HG03025 (cell line): Measurements from ENCODE around the gene CPT2.

ENCODE experiments used
- ATAC-seq: cut with Tn5 transposase; IDR thresholded peaks from one replicate; pipeline ENCODE4 v1.9.1; 2021; ENCODE audit warnings: mild to moderate bottlenecking, moderate library complexity; ENCODE audit not compliant: unreplicated experiment, low FRiP score

Gene CPT2

GRCh38 chr1:53196485-53197290 lies at the start of gene CPT2:
Gene CPT2 (plus strand): TSS chr1:53196824. CDS start chr1:53196944, 120 bp downstream.
- peak; percentile 97 for ATAC-seq

DNA sequence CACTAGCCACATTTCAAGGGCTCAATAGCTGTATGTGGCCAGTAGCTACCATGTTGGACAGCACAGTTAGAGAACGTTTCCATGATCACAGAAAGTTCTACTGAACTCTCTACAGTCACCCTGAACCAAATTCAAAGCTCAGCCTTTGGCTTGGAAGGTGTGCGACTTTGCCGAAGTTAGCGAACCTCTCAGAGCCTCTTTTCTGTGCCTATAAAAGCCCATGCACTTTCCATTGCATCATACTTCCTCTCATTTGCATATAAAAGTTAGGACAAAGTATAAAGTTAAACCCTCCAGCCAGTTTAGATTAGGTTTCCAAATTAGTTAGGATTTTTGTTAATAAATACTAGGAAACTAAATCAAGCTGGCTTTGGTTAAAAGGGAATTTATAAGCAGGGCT lies 49.5 kb upstream of the CPT2 start:
- no peak for ATAC-seq

DNA sequence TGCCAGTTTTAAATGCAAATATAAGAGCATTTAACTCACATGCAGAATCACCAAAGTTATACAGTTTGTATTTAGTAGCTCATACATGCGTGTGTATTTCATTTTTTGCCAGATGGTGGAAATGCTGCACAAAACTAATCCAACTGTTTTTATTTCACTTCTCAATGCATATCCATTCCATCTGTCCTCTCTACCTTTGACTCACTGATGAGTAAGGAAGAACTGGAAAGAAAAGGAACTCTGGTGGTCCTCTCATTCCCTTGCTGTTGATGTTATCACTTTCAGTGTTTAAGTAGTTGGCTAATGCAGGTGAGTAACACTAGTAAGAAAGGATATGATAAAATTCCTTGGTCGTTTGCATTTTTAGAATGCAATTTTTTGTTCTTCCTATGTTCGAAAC lies 48.5 kb upstream of the CPT2 start:
- no peak for ATAC-seq

DNA sequence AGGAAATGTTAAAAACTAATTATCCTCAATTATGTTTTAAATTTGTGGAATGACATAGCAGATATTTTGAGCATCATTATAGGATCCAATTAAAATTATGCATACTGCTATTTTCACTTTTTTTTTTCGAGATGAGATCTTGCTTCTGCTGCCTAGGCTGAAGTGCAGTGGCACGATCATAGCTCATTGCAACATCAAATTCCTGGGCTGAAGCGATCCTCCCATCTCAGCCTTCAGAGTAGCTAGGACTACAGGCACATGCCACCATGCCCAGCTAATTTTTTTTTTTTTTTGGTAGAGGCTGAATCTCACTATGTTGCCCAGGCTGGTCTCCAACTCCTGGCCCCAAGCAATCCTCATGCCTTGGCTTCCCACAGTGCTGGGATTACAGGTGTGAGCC lies 42.9 kb upstream of the CPT2 start:
- no peak for ATAC-seq

DNA sequence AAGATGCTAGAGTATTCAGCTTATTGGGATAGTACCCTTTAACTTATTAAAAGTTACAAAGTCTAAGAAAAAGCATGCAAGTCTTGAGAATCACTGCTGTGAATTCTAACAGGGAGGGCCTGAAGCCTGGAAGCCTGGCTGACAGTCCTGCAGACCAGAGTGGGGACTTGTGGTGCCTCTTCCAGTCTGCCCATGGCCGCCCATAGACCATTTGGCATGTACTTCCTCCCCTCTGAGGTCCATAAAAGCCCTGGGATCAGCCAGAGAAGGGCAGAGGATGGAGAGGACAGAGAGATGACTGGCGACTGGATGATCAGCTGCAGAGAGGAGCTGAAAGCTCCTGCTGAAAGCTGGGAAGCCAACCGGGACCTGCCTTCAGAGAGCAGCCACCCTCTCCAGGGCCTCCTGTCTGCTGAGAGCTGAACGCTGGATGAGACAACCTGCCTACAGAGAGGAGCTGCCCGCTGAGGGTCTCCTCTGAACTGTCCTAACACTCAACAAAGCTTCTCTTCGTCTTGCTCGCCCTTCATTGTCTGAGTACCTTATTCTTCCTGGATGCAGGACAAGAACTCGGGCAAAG lies 41.7 kb upstream of the CPT2 start:
- no peak for ATAC-seq

- no peak for ATAC-seq
Measured at GRCh38 chr1:53155534-53155933, 41.1 kb upstream of the CPT2 start.

GRCh38 chr1:53155945-53156344 lies 40.7 kb upstream of the CPT2 start:
- no peak for ATAC-seq

GRCh38 chr1:53156783-53157182 lies 39.8 kb upstream of the CPT2 start:
- no peak for ATAC-seq

GRCh38 chr1:53158900-53159299 lies 37.7 kb upstream of the CPT2 start:
- ATAC-seq: no peak

GRCh38 chr1:53160924-53161378 lies 35.7 kb upstream of the CPT2 start:
- ATAC-seq: no peak

GRCh38 chr1:53162621-53163020 lies 34.0 kb upstream of the CPT2 start:
- ATAC-seq: no peak

GRCh38 chr1:53163291-53163768 lies 33.3 kb upstream of the CPT2 start:
- no peak for ATAC-seq

DNA sequence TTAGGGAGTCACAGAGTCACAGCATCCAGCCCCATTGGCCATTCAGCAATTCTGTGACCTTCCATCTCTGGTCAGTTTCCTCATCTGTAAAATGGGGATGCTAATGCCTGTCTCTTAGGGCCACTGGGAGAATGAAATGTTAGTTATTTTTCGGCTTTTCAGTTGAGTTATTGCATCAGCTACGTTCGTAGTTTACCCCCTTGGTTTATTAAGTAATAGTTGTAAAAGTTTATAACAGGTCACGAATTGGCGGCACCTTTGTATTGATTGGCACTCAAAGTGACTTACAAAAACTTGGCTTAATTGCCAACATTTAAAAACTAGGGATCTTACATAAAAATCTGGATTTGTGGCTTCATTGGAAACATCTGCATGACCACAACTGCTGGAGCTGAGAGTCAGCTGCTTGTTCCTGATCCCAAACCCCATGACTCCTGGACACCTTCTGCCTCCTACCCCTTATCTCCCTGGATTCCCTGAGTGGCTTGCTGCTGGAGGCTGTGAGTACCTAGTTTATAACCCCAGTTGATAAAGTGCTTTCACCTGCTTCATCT lies 31.1 kb upstream of the CPT2 start:
- ATAC-seq: no peak

GRCh38 chr1:53166366-53166765 lies 30.3 kb upstream of the CPT2 start:
- no peak for ATAC-seq

DNA sequence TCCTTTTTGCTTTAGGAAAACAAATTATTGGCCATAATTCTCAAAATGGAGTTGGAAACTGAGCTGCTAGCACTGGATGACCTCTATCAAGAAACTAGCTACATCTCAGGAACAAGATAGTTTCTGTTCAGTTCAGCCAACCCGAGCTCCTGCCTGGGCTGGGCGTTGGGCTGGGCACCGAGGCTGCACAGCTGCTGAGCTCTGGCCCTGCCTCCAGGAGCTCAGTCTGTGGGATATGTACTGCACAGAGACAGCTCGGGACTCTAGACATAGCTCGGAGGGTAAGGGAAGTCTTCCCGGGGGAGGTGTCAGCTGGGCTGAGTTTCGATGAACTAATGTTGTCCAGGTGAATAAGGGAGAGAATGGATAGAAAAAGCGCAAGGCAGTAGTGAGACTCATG lies 29.7 kb upstream of the CPT2 start:
- ATAC-seq: no peak

DNA sequence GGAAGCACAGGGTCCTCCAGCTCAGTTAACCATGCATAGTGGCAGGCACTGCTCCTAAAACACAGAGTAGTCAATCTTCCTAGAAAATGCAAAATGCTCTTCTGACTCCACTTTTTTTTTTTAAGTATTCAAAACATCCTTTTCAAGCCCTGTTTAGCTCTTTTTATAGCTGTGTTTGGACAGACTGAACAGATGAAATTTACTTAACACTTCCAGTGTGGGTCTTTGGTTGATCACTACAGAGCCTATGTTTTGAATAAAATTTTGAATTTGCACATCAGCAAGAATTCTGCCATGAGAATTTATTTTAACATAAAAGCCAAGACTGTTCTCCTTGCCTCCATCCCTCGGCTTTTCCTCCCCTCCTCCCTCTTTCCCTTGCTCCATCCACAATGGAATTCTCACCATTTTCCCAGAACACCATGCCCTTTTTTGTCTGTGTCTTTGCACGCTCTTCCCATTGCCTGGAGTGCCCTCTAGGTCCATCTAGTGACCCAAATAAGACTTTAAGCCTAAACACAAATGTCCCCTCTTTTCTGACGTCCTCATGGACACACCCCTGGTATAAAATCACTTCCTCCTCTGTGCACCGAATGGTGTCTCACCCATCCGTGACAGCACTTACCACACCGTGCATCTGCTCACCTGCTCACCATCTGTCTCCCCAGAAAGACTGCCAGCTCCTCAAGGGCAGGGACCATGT lies 24.0 kb upstream of the CPT2 start:
- ATAC-seq: no peak

DNA sequence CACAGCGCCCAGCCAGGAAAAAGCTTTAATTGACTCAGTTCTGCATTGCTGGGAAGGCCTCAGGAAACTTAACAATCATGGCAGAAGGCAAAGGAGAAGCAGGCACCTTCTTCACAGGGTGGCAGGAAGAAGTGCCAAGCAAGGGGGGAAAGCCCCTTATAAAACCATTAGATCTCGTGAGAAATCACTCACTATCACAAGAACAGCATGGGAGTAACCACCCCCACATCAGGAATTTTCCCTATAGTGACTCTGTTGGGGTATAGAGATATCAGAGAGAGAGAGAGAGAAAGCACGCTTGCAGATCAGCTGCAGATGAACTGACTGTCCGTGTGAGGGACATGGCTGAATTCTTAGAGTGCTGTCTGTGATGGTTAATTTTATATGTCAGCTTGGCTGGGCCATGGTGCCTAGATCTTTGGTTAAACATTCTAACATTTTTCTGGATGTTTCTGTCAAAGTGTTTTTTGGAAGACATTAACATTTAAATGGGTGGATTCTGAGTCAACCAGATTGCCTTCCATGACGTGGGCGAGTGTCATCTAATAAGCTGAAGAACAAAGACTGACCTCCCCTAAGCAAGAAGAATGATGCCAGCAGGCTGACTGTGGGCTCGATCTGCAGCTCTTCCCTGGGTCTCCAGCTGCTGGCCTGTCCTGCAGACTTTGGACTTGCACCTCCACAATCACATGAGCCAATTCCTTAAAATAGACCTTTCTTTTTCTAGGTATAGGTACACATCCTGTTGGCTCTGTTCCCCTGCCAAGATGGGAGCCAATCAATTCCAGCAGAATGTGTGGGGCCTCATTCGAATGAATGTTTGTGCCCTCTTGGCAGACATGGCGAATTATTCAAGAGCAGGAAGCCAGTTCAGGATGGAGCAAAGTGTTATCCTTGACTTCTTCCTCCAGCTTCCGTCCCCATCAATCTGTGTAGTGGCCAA lies 21.4 kb upstream of the CPT2 start:
- no peak for ATAC-seq

DNA sequence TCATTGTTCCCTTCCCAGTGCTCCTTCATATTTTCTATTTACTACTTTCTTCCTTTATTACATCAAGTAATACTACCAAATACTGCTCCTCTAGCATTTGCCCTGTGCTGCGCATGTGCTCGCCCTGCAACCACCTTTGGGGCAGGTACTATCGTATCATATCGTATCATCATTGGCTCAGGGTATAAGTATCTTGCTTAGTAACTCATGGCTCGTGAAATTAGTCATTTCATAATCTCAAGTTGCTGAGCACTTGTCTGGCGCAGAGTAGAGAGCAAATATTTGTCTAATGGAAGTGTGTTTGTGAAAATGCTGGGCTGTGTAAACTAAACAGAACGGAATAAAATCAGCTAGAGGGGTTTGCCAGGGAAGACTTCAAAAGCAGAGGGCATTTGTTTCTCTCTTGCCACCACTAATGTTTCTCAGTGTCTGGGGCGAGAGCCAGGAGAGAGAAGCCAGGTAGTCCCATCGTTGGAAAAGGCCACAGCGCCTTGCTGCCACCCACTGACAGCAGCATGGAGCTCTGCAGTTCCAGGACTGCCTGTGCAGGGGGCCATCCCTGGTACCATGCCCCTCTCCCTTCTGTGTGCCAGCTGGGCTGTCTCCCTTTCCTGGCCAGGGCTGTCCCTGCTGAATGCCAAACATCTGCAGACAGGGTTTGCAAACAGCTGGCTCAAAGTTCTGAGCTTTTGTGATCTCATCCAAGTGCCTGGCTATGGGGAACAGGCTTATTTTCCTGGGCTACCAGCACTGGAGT lies 20.0 kb upstream of the CPT2 start:
- ATAC-seq: no peak

DNA sequence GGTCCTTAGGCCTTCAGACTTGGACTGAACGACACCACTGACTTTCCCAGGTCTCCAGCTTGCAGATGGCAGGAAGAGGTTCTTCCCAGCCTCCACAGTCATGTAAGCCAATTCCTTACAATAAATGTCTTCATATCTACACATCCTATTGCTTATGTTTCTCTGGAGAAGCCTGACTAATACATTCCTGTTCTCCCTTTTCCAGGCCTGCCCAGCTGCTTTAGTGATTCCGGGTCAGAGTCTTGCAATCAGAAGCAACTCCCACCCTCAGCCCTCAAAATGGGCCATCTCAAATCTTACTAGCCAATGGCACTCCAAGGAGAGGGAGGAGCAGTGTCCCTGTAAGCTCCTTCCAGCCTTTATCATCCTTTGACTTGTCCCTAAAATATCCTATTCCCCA lies 16.4 kb upstream of the CPT2 start:
- ATAC-seq: no peak
